HG02852 (cell line): ENCODE results near the gene IZUMO4.
"Not testable (repeated sequence)": the region's sequence is repeated elsewhere in the genome, so short reads cannot be mapped to it uniquely, and the experiment has no call there.

ENCODE experiments used
- ATAC-seq: cut with Tn5 transposase; IDR thresholded peaks from one replicate; pipeline ENCODE4 v1.9.1; 2021; ENCODE audit warnings: mild to moderate bottlenecking, moderate library complexity; ENCODE audit not compliant: unreplicated experiment

IZUMO4 gene

GRCh38 chr19:2122251-2122650 lies 25.5 kb downstream of the IZUMO4 start:
- no peak for ATAC-seq

- ATAC-seq: no peak
These were observed 26.3 kb downstream of the IZUMO4 start for GRCh38 chr19:2122982-2123381.

- ATAC-seq: no peak
These were observed 27.1 kb downstream of the IZUMO4 start for GRCh38 chr19:2123682-2124387.

- ATAC-seq: no peak
These were observed 30.3 kb downstream of the IZUMO4 start for GRCh38 chr19:2126879-2127518.

GRCh38 chr19:2127758-2128157 lies 31.0 kb downstream of the IZUMO4 start:
- no peak for ATAC-seq

GRCh38 chr19:2128252-2128651 lies 31.5 kb downstream of the IZUMO4 start:
- ATAC-seq: not testable (repeated sequence)

- ATAC-seq: no peak
These were observed 32.3 kb downstream of the IZUMO4 start for GRCh38 chr19:2129022-2129421.

GRCh38 chr19:2129486-2129885 lies 32.8 kb downstream of the IZUMO4 start:
- no peak for ATAC-seq

GRCh38 chr19:2129892-2130770 lies 33.4 kb downstream of the IZUMO4 start:
- ATAC-seq: no peak

GRCh38 chr19:2131012-2131975 lies 34.6 kb downstream of the IZUMO4 start:
- ATAC-seq: not testable (repeated sequence)

- ATAC-seq: no peak
These were observed 35.5 kb downstream of the IZUMO4 start for GRCh38 chr19:2132191-2132590.

- ATAC-seq: no peak
These were observed 36.2 kb downstream of the IZUMO4 start for GRCh38 chr19:2132731-2133490.

GRCh38 chr19:2135474-2136402 lies 39.0 kb downstream of the IZUMO4 start:
- no peak for ATAC-seq

GRCh38 chr19:2136796-2137195 lies 40.1 kb downstream of the IZUMO4 start:
- ATAC-seq: no peak

- ATAC-seq: no peak
These were observed 41.5 kb downstream of the IZUMO4 start for GRCh38 chr19:2138061-2138728.

GRCh38 chr19:2139385-2140137 lies 42.8 kb downstream of the IZUMO4 start:
- ATAC-seq: no peak

GRCh38 chr19:2140138-2140569 lies 43.4 kb downstream of the IZUMO4 start:
- ATAC-seq: no peak
